GM11168 (cell line): ENCODE data around the gene SMOC2.
"Not testable (repeated sequence)": the region's sequence is repeated elsewhere in the genome, so short reads cannot be mapped to it uniquely, and the experiment has no call there.

Experiments
- in situ Hi-C: fragments of 300-500 bp; cut with MboI; formaldehyde crosslinking; loops from one replicate; pipeline ENCODE4 v1.12.0; 2022; ENCODE audit warnings: low sequenced_read_pairs; ENCODE audit not compliant: unreplicated experiment

Gene SMOC2

DNA sequence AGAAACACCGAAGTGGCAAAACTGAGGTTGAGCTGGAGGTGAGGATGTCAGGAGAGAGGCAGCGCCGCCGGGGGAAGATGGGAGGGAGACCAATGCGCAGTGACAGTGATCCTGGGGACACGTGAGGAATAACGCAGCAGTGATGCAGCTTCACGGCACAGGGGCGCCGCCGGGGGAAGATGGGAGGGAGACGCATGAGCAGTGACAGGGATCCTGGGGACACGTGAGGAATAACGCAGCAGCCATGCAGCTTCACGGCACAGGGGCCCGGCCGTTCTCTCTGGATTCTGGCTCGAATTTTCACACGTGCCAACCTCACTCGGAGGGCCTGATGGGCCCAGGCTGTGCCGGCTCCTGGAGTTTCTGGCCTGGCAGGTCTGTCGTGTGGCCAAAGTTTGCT, 94.7 kb downstream of the SMOC2 start:
- in situ Hi-C loops: no loop called here

DNA sequence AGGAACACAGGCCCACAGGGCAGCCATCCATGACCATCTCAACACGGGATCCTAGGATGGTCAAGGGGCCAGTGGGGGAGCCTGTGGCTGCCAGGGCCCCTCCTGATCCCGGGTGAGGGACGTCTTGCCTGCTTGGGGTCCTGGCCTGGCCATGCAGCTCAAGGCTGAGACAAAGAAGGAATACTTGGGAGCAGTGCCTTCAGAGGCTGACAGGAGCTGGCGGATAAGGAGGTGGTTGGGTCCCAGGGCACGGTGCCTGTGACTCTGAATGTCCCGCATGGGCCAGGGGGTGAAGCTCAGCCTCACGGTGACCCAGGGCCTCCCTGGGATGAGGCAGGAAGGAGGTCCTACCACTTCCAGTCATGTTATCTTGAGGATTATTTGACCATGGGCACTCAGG, 95.2 kb downstream of the SMOC2 start:
- in situ Hi-C loops: no loop called here

DNA sequence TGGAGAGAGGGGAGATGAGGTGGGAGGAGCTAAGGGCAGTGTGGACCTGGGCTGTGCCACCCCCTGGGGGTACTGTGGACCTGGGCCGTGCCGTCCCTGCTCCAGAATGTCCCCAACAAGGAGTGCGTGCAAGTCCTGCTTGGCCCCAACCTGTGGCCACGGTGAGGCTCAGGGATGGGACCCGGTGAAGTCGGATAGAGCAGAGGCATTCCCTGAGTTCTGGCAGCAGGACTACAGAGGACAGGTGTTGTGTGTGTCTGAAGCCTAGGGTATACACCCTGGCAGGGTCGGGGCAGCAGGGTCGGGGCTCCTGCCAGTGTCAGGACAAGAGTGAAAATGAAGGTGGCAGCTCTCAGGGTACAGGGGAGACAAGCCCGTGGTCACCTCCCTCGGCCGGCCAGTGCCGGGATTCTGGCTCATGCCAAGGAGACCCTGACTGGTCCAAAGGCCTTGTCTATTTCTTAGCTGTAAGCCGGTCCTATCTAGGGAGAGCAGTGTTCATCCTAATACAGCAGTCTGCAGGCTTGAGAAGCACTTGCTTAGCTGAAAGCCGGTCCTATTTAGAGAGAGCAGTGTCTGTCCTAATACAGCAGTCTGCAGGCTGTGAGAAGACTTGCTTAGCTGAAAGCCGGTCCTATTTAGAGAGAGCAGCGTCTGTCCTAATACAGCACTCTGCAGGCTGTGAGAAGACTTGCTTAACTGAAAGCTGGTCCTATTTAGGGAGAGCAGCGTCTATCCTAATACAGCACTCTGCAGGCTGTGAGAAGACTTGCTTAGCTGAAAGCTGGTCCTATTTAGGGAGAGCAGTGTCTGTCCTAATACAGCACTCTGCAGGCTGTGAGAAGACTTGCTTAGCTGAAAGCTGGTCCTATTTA, 95.9 kb downstream of the SMOC2 start:
- in situ Hi-C loops: no loop called here

DNA sequence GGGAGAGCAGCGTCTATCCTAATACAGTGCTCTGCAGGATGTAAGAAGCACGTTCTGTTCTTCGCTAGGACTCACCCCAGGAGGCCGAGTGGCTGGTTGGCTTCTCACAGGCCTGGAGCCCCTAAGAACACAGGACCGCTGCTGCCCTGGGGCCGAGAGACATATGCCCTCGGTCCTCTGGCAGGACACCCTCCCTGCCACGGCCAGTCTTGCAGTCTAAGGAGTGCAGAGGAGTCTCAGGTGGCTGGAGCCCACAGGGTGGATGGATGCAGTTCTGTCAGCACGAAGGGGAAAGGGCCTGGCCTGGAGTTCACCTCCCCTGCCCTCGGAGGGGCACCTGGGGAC, 96.5 kb downstream of the SMOC2 start:
- in situ Hi-C loops: no loop called here

DNA sequence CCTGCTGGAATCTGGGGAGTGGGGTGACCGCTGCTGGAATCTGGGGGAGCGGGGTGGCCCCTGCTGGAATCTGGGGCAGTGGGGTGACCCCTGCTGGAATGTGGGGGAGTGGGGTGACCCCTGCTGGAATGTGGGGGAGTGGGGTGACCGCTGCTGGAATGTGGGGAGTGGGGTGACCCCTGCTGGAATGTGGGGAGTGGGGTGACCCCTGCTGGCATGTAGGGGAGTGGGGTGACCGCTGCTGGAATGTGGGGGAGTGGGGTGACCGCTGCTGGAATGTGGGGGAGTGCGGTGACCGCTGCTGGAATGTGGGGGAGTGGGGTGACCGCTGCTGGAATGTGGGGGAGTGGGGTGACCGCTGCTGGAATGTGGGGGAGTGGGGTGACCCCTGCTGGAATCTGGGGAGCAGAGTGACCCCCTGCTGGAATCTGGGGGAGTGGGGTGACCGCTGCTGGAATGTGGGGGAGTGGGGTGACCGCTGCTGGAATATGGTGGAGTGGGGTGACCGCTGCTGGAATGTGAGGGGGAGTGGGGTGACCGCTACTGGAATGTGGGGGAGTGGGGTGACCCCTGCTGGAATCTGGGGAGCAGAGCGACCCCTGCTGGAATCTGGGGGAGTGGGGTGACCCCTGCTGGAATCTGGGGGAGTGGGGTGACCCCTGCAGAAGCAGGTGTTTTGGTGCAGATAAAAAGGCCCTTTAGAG, 97.4 kb downstream of the SMOC2 start:
- in situ Hi-C loops: not testable (repeated sequence)

DNA sequence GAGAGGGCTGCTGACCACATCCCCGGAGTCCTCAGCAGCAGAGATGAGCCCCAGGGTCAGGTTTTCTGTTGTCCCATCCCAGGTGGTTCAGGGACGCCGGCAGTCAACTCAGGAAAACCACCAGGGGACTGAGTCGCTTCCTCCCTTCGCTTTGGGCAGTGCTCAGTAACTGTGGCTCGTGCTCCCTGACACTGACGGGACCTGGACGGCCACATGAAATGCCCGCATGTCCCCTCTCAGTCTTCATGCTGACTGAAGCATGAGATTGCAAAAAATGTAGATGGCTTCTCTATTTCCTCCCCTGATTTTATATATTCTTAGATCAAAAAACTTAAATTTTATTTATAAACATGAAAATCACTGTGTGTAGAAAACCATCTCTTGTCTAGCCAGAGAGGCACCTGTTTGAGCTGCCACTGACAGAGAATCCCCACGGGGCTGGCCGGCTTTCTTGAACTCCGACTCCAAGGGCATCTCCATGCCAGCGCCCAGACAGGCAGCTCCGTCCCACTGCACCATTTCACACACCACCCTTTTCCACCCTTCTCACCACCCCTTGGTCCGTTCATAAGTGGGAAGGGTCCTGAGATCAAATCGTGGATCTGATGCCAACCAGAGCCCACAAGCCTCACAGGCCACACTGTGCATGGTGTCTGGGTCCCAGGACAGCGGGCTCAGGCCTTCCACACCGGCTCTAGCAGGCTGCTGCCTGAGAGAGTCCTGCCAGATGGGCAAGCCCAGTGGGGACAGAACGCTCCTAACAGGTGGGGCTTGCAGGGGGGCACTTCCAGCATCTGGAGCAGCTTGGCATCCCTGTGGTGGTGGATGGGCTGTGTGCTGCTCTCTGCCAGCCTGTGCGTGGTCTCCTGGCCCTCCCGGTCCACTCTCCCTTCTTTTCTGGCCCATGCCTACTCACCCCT, 98.2 kb downstream of the SMOC2 start:
- in situ Hi-C loops: no loop called here

DNA sequence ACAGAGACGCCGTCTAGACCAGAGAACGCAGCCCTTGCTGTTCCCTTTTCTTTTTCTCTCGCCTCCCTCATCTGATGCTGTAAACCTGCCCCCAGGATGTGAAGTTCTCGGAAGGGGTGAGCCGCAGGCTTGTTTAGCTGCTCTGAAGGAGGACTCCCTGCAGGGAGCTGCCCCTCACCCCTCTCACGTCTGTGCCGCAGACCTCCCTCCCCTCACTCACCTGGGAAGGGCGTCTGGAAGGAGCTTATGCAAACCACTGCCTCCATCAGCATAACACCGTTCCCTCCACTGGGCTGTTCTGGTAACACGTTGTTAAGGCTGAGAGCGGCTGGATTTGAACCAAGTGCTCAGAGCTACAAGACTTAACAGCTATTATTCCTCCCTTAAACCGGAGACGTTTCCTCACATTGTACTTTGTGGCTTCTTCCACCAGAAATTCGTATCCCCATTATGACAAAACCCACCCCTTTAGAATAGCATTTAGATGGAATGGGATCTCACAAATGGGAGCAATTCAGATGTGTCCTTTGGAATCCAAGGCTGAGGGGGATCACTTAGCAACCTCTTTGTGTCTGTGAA, 99.8 kb downstream of the SMOC2 start:
- in situ Hi-C loops: no loop called here

DNA sequence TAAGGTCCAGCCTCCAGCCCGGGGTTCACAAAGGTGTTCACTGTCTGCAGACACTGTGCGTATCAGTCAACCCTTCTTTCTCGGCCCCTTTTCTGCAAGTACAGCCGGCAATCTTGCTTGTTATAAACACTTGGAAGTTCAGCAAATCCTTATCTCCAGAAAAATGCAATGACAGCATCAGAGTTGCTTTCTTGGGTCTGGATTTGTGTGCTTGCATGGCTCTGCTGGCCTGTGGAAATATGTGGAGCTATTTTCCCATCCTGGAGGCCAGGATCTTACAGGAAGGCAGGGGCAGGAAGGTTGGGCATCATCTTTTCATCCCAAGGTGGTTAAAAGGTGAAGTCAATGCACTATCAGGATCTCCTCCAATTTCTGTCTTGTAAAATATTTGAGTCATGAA, 100.3 kb downstream of the SMOC2 start:
- in situ Hi-C loops: no loop called here

DNA sequence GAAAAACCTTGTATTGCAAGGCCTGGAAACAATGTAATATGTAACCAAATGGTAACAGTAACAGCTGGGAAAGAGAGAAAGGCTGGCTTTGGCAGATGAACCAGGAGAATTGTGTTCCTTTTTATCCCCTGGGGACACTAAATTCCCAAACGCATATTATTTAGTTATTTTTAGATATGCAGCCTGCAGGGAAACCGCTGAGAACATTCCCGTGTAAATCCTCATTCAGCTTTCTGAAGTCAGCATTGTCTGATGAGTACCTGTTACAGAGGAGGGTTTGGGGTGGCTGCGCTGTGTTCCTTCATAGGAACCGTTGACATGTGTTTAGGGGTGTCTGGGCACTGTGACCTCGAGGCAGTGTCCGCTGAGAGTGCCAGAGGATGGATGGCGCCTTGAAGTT, 101.3 kb downstream of the SMOC2 start:
- in situ Hi-C loops: no loop called here

DNA sequence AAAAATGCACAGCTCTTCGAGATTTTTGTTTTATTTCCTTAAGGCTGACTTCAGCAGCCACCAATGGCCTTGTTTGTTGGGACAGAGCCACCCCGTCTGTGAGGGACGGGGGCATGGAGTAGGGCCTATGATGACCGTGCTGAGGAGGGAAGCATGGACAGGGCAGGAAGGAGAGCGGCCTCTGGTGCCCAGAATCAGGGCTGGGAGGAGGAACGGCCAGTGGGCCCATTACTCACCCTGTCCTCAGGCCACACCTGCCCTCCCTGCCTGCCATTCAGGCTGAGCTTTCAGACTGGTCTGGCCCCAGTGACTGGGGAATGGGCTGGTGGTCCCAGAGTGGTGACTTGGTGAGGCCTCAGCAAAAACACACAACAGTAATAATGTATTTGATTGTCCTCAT, 104.4 kb downstream of the SMOC2 start:
- in situ Hi-C loops: no loop called here

DNA sequence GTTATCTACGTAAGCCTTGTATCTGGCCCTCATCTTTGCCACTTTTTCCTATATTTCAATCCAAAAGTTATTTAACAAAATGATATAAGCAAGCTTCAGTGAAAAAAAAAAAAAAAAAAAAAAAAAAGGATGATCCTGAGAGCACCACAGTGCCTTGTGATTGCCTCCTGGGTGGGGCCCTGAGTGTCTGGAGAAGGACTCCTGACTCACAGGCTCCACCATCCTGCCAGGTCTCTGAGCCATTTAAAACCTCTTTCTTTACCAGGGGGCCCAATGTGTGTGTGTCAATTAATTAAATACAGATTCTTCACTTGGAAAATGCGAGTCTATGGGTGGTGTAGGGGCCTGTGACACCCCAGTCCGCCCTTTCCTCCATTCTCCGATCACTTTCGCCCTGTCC, 105.2 kb downstream of the SMOC2 start:
- in situ Hi-C loops: no loop called here

DNA sequence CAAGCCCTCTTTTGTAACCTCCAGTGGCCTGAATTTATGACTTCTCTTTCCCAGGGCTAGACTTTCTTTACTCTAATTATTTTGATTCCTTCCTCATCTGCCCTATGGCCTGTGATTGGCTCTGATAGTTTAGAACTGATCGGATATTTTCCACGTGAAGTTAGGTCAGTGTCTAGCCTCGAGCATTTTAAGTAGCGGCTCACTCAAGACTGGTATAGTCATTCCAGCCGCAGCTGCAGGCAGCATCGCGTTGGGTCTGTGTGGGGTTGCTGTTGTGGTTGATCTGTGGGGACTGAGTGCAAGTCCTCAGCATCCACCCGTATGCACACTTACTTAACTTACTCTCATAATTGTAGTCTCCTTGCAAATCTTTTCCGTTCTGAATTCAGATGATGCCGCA, 105.7 kb downstream of the SMOC2 start:
- in situ Hi-C loops: no loop called here

DNA sequence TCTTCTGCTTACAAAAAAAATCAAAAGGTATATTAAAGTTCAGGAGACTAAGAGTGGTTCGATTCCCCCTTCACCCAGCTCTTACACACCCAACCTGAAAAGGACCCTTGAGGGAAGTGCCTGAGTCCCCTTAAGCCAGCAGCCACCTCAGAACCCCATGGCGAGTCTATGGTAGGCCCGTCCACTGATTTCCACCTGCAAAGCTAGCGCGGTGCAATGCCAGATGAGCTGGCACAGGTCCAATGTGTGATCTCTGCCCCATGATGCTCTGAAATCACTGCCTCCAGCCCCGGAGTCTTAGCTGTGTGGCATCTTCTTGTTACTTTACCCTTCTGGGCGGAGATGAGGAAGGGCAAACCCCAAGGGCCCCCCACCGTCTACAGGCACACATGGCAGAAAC, 109.3 kb downstream of the SMOC2 start:
- in situ Hi-C loops: no loop called here

DNA sequence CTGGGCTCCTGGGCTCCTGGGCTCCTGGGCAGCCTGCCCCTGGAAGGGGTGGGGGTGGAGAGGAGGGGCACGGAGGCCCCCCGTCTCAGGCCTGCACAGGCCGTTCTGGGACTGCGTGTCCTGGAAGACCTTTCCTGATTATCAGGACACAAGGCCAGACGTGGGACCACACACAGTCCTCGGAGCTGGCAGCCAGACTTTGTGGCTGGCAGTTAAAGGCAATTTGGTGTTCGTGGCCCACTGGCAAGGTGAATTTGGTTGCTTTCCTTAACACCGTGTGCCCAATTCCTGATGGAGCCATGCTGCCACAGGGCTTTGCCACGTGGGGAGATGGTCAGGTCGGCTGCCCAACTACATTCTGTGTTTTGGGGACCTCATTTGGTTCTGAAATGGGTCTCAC, 113.5 kb downstream of the SMOC2 start:
- in situ Hi-C loops: no loop called here

DNA sequence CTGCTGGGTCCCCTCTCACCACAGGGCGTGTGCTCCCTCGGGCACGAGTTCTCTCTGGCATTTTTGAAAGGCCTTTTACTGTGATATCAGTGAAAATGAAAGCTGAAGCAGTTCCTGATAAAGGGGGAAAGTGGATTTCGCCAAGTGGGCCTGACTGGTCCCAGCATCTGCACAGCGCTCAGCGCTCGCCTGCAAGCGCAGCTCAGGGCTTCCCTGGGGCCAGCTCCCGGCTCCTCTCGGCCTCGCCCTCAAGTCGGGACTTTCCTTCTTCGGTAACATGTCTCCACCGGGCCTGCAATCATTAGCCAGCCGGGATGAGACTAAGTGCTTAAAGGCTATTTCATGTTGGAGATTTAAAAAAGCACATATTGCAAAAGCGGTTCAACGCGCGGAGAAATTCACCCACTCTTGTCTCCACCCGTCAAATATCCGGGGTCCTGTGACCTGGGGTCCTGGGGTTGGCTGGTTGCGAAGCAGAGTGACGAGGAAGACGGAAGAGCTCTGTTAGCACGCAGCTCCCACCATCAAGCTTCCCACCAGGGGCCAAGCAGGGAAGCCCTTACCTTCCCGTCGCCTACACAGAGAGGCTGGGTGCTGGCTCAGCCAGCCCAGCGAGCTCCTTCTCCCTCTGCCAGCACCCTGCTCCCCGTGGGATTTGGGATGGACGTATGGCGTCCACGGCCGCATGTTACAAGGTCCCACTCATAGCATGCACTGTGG, 114.1 kb downstream of the SMOC2 start:
- in situ Hi-C loops: no loop called here

DNA sequence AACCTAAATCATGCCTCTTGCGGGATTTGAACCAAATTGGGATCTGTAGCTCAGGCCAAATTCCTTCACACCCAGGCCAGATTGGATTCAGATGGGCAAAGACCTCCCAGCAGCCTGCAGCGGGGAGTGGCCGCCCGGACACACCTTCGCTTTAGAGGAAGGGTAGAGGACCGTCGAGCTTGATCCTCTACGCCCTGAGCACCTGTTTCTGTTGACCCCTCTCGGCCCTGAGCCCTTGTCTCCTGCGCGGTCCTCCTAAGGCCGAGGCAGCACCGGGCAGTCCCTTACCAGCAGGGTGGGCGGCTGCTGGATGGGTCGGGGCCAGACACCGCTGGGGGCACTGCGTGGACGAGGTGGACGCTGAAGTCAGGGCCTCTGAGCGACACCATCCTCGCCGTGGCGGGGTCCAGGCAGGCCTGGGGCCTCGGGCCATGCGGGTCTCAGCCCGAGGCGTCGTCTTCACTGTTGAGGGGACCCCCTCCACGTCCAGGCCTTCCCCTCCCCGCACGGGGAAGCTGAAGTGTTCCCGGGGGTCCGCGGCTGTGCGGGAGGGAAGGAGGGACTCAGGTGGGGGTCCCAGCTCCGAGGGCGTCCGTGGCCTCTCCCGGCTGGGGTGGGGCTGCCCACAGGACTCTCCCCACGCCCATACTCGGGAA, 114.8 kb downstream of the SMOC2 start:
- in situ Hi-C loops: no loop called here

DNA sequence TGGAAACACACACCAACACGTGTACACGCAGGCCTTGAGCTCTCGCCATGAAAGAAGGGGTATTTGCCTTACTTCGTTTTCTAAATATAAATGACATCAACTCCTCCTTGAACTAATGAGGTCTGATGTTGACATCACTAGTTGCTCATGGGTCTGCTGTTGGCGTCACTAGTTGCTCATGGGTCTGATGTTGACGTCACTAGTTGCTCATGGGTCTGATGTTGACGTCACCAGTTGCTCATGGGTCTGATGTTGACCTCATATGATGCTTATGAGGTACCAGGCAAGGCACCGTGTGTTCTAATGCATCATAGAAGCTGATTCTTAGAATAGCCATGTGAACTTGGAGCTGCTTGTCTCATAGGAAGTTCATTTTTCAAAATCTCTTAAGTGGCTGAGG, 116.5 kb downstream of the SMOC2 start:
- in situ Hi-C loops: no loop called here

DNA sequence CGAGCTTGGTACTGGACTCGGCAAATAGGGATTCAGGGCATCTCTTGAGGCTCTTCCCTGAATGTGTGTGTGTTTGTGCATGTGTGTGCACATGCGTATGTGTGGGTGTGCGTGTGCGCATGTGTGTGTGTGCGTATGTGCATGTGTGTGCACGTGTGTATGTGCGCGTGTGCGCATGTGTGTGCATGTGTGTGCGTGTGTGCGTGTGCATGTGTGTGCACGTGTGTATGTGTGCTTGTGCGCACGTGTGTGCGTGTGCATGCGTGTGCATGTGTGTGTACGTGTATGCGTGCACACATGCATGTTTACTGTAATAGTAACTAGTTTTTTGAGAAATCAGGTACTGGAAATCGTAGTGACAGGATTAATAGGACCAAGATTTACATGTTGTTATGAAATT, 117.7 kb downstream of the SMOC2 start:
- in situ Hi-C loops: no loop called here

DNA sequence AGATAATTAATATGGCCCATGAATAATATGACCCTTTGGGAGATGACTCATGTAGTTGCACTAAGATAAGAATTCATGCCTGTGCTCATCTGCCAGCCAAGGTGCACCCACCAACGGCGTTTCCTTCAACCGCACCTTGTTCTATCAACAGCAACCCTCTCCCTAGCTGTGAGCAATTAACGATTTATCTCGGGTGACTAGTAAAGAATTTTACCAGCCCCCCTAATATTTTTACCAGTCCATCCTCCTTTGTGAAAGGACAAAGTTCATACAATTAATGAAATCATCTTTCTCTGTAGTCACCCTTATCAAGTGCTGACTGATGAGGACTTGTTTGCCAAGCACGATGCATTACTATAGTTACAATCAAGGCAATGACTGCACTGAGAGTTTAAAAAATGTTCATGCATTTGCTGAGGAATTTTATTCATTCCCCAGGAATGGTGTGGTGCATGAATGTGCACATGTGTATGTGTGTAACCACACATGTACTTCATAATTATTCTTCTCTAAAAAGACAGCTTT, 118.7 kb downstream of the SMOC2 start:
- in situ Hi-C loops: no loop called here
